ENCODE data around the gene ZCCHC7.
"Not testable (repeated sequence)": the region's sequence is repeated elsewhere in the genome, so short reads cannot be mapped to it uniquely, and the experiment has no call there.

ZCCHC7 gene

GRCh38 chr9:37178742-37179141 lies 58.4 kb downstream of the ZCCHC7 start:
- no peak for DNase-seq

- no peak for DNase-seq
These were observed 59.2 kb downstream of the ZCCHC7 start for GRCh38 chr9:37179576-37179975.

- no peak for DNase-seq
These were observed 59.8 kb downstream of the ZCCHC7 start for GRCh38 chr9:37180138-37180537.

GRCh38 chr9:37182718-37183117 lies 62.3 kb downstream of the ZCCHC7 start:
- DNase-seq = no peak

- DNase-seq = no peak
These were observed 64.8 kb downstream of the ZCCHC7 start for GRCh38 chr9:37184905-37185867.

GRCh38 chr9:37187292-37187691 lies 66.9 kb downstream of the ZCCHC7 start:
- no peak for DNase-seq

GRCh38 chr9:37187713-37188439 lies 67.5 kb downstream of the ZCCHC7 start:
- DNase-seq = no peak

- not testable (repeated sequence) for DNase-seq
These were observed 70.4 kb downstream of the ZCCHC7 start for GRCh38 chr9:37190739-37191138.

GRCh38 chr9:37191403-37192089 lies 71.2 kb downstream of the ZCCHC7 start:
- DNase-seq = no peak

- DNase-seq = no peak
These were observed 72.4 kb downstream of the ZCCHC7 start for GRCh38 chr9:37192803-37193202.

- DNase-seq = no peak
These were observed 77.0 kb downstream of the ZCCHC7 start for GRCh38 chr9:37197158-37198038.

- no peak for DNase-seq
These were observed 77.8 kb downstream of the ZCCHC7 start for GRCh38 chr9:37198039-37198729.

- no peak for DNase-seq
These were observed 78.5 kb downstream of the ZCCHC7 start for GRCh38 chr9:37198831-37199230.

GRCh38 chr9:37200433-37201005 lies 80.1 kb downstream of the ZCCHC7 start:
- DNase-seq = no peak

GRCh38 chr9:37201581-37201980 lies 81.2 kb downstream of the ZCCHC7 start:
- DNase-seq = no peak

GRCh38 chr9:37202091-37202490 lies 81.7 kb downstream of the ZCCHC7 start:
- DNase-seq = no peak

- DNase-seq = not testable (repeated sequence)
These were observed 83.1 kb downstream of the ZCCHC7 start for GRCh38 chr9:37203456-37203855.

GRCh38 chr9:37206121-37206620 lies 85.8 kb downstream of the ZCCHC7 start:
- no peak for DNase-seq

GRCh38 chr9:37209431-37210386 lies 89.3 kb downstream of the ZCCHC7 start:
- no peak for DNase-seq

Data from C1 segment of cervical spinal cord (tissue), 14 donors.